HepG2 (cell line): Measurements from ENCODE around the gene KIRREL3. TPM values are rescaled to one million over a fixed set of nuclear protein-coding genes. Genes with fewer than 3 reads are reported as not detected.

Source experiments
- ATAC-seq: fragments of 200-7000 bp; cut with Tn5 transposase; 3 replicates; pipeline ENCODE4 v1.9.1; 2020; ENCODE audit warnings: mild to moderate bottlenecking, moderate library complexity
- BruUV-seq: library from RNA; stranded (reverse); fragments of 400-500 nt; replicated peaks from 2 replicates; lab custom pipeline; 2021; lab: Mats Ljungman, UMichigan
- CTCF ChIA-PET: fragments of 300-600 bp; formaldehyde crosslinking; extraction: SDS; loops from one replicate; lab custom pipeline; 2021; ENCODE audit warnings: low total read pairs, inconsistent platforms, low intra/inter-chr PET ratio; lab: Yijun Ruan, JAX
- POLR2A ChIA-PET: fragments of 350-600 bp; sonication (Branson Sonifier 250); formaldehyde crosslinking; loops from one replicate; lab custom pipeline; 2020; ENCODE audit warnings: antibody characterized with exemption, inconsistent platforms; lab: Yijun Ruan, JAX
- DNase-seq: peaks from one replicate; pipeline ENCODE4 v3.0.0-alpha.2; 2015; ENCODE audit warnings: low spot score
- FAIRE-seq: peaks from 3 replicates; lab custom pipeline; 2011; peaks lifted over from hg19 to GRCh38; lab: Jason Lieb, UNC
- H2AFZ ChIP-seq: one replicate; pipeline ENCODE4 v1.6.1; 2011; ENCODE audit warnings: low read length, inconsistent platforms
- H3K27ac ChIP-seq: fragments of 300-600 bp; 3 replicates; pipeline ENCODE4 v1.8.0; 2011; ENCODE audit warnings: mixed run types, mild to moderate bottlenecking, mixed read lengths, low read length, inconsistent platforms; ENCODE audit not compliant: insufficient read depth; ENCODE audit errors: extremely low read length
- H3K27me3 ChIP-seq, 2 experiments: fragments of 200-600 bp in 1 of 2; 2 replicates in 1 of 2; 3 replicates in 1 of 2; pipeline versions ENCODE4 v1.6.0 to v1.8.0; 2011; ENCODE audit warnings: low read length in 2 of 2, mild to moderate bottlenecking in 2 of 2, moderate library complexity in 2 of 2, inconsistent platforms in 1 of 2; ENCODE audit not compliant: insufficient read depth in 2 of 2, control insufficient read depth in 1 of 2
- H3K36me3 ChIP-seq, 2 experiments: fragments of 200-600 bp in 1 of 2; replicated peaks in 1 of 2; 2 replicates in 1 of 2; 3 replicates in 1 of 2; pipeline versions ENCODE4 v1.5.1 to v1.8.0; 2011; ENCODE audit warnings: low read length in 2 of 2, inconsistent platforms in 1 of 2; ENCODE audit not compliant: insufficient read depth in 2 of 2, control insufficient read depth in 1 of 2
- H3K4me1 ChIP-seq: 2 replicates; pipeline ENCODE4 v1.5.1; 2012; ENCODE audit warnings: low read length, inconsistent platforms; ENCODE audit not compliant: insufficient read depth
- H3K4me2 ChIP-seq: 2 replicates; pipeline ENCODE4 v1.6.0; 2011; ENCODE audit warnings: low read depth, low read length, inconsistent platforms
- H3K4me3 ChIP-seq, 3 experiments: fragments of 200-600 bp in 1 of 3; sonication (generic), shearing (Covaris generic) in 1 of 3; replicated peaks in 1 of 3; 2 replicates each; pipeline ENCODE4 v1.5.1; 2011 to 2016; ENCODE audit warnings: low read length in 3 of 3, inconsistent platforms in 2 of 3, low read depth in 2 of 3, mild to moderate bottlenecking in 2 of 3, control low read depth in 1 of 3, mixed read lengths in 1 of 3; ENCODE audit not compliant: insufficient read depth in 1 of 3
- H3K79me2 ChIP-seq: one replicate; pipeline ENCODE4 v1.6.1; 2011; ENCODE audit warnings: low read length, inconsistent platforms; ENCODE audit not compliant: insufficient read depth
- H3K9ac ChIP-seq: 2 replicates; pipeline ENCODE4 v1.6.0; 2011; ENCODE audit warnings: mild to moderate bottlenecking, low read depth, low read length, inconsistent platforms; ENCODE audit not compliant: insufficient read depth
- H3K9me3 ChIP-seq: 2 replicates; pipeline ENCODE4 v1.5.1; 2012; ENCODE audit warnings: mild to moderate bottlenecking, low read length
- H4K20me1 ChIP-seq: 2 replicates; pipeline ENCODE4 v1.6.0; 2011; ENCODE audit warnings: inconsistent platforms, mild to moderate bottlenecking, low read length, moderate library complexity; ENCODE audit not compliant: insufficient read depth
- AKNA ChIP-seq: sonication (generic); formaldehyde crosslinking; IDR thresholded peaks from 2 replicates; pipeline ENCODE4 v1.4.0; 2020; ENCODE audit warnings: missing genetic modification reagents, borderline replicate concordance
- ARNT2 ChIP-seq: sonication (generic); formaldehyde crosslinking; IDR thresholded peaks from 2 replicates; pipeline ENCODE4 v1.8.0; 2022; ENCODE audit warnings: mild to moderate bottlenecking, low read depth, missing genetic modification reagents, moderate library complexity
- MNT ChIP-seq: fragments of 450-650 bp; IDR thresholded peaks from 2 replicates; pipeline ENCODE4 v1.6.1; 2016
- POLR2G ChIP-seq: fragments of 200-400 bp; formaldehyde crosslinking; IDR thresholded peaks from 2 replicates; pipeline ENCODE4 v1.6.1; 2018; ENCODE audit warnings: mild to moderate bottlenecking, low read depth, low read length, moderate library complexity
- SMAD9 ChIP-seq: sonication (generic); formaldehyde crosslinking; IDR thresholded peaks from 2 replicates; pipeline ENCODE4 v1.5.1; 2020; ENCODE audit warnings: mild to moderate bottlenecking, missing genetic modification reagents
- U2AF1 ChIP-seq: fragments of 200-400 bp; formaldehyde crosslinking; optimal IDR thresholded peaks from 2 replicates; pipeline ENCODE3; 2017; ENCODE audit warnings: mild to moderate bottlenecking, low read depth, low read length
- ZNF382 ChIP-seq: sonication (generic); formaldehyde crosslinking; IDR thresholded peaks from 2 replicates; pipeline ENCODE4 v1.5.0; 2020; ENCODE audit warnings: missing genetic modification reagents, mild to moderate bottlenecking, borderline replicate concordance
- ZNF484 ChIP-seq: sonication (generic); formaldehyde crosslinking; IDR thresholded peaks from 2 replicates; pipeline ENCODE4 v1.5.1; 2020; ENCODE audit warnings: mild to moderate bottlenecking, low read depth, missing genetic modification reagents, borderline replicate concordance
- ZNF781 ChIP-seq: sonication (generic); formaldehyde crosslinking; IDR thresholded peaks from 2 replicates; pipeline ENCODE4 v1.5.1; 2020; ENCODE audit warnings: borderline replicate concordance, mild to moderate bottlenecking, missing genetic modification reagents; ENCODE audit errors: not compliant biosample characterization
- WGBS: methylation state at CpG from one replicate; pipeline ENCODE4 v1.1.6; 2017; ENCODE audit warnings: low lambda C conversion rate; 5-methylcytosine and 5-hydroxymethylcytosine counted together
- in situ Hi-C: cut with HindIII; loops from 2 replicates; pipeline ENCODE4 v1.10.0; 2017; ENCODE audit warnings: low pct_unique_long_range_greater_than_20kb; ENCODE audit not compliant: extremely low pct_ligation_motif_present
- intact Hi-C: fragments of 100-400 bp; cut with micrococcal nuclease; formaldehyde crosslinking; loops from one replicate; pipeline ENCODE4 v1.10.0; 2022; ENCODE audit not compliant: unreplicated experiment
- polyA plus RNA-seq, 8 experiments: library from polyadenylated mRNA; depleted of rRNA in 3 of 8; stranded (reverse) in 7 of 8; unstranded in 1 of 8; fragments of >200 nt; fragmentation: Illumina TruSeq in 4 of 8; extraction: Trizol in 4 of 8; gene quantifications; 2 replicates each; pipeline versions ENCODE4 v1.2.1 to v1.2.3, GENCODE V29; 2011 to 2016; ENCODE audit warnings: low read depth in 4 of 8, missing spikeins in 1 of 8, mixed read lengths in 1 of 8; ENCODE audit not compliant: insufficient read depth in 1 of 8
- total RNA-seq, 5 experiments: library from RNA; depleted of rRNA; stranded (reverse); fragments of >200 nt; fragmentation: Illumina TruSeq; extraction: Trizol; gene quantifications; 2 replicates each; pipeline ENCODE4 v1.2.3, GENCODE V29; 2016; ENCODE audit warnings: low read depth in 1 of 5

The KIRREL3 gene
- total and polyA plus RNA-seq, 2 of the 13 experiments (the other 11 are each of a cell fraction or from before 2014, with no cell fraction given) = not detected

- TF ChIP-seq AKNA (CRISPR knock-in tag) (no peak), ZNF484 (CRISPR knock-in tag) (no peak), SMAD9 (no peak), POLR2G (no peak), ARNT2 (CRISPR knock-in tag) (no peak)
- TF ChIP-seq, all 625 proteins: peak for 0
Measured at GRCh38 chr11:126547691-126548090, 452.9 kb downstream of the KIRREL3 start (continued).

- Histone ChIP-seq H3K27me3 (peaks cover 4 to 38% of the 10 kb centered on the region in 2 experiments; a peak in 3 of 5 replicates), H3K9me3 (no peaks in the 10 kb centered on the region), H3K36me3 (no peaks in the 10 kb centered on the region), H3K4me2 (no peak overlapping the region), H3K9ac (no peak overlapping the region), H4K20me1 (0 out of 2 replicates have a peak, but pooled peaks cover 2% of the 10 kb centered on the region), H3K4me1 (no peaks in the 10 kb centered on the region), H2AFZ (no peak overlapping the region), H3K4me3 (no peak overlapping the region), H3K27ac (no peak overlapping the region), H3K79me2 (no peaks in the 10 kb centered on the region)
- BruUV-seq = no TSS peak
- DNase-seq (no peak), ATAC-seq (no peak), FAIRE-seq (no peak)
- ChIA-PET CTCF (no interaction called here), POLR2A (no interaction called here)
- TF ChIP-seq ZNF781 (CRISPR knock-in tag) (no peak), U2AF1 (no peak), MNT (no peak), ZNF382 (no peak)
- intact Hi-C loops (no loop called here), in situ Hi-C loops (no loop called here)
- WGBS = 42% methylated on average over 2 of the region's 9 CpGs
Measured at GRCh38 chr11:126547161-126547560, 453.4 kb downstream of the KIRREL3 start.
